HG03045 (cell line): ENCODE measurements around the gene ITLN1.

Experiments
- ATAC-seq: cut with Tn5 transposase; IDR thresholded peaks from one replicate; pipeline ENCODE4 v1.9.1; 2021; ENCODE audit warnings: mild to moderate bottlenecking, moderate library complexity; ENCODE audit not compliant: unreplicated experiment

Gene ITLN1

DNA sequence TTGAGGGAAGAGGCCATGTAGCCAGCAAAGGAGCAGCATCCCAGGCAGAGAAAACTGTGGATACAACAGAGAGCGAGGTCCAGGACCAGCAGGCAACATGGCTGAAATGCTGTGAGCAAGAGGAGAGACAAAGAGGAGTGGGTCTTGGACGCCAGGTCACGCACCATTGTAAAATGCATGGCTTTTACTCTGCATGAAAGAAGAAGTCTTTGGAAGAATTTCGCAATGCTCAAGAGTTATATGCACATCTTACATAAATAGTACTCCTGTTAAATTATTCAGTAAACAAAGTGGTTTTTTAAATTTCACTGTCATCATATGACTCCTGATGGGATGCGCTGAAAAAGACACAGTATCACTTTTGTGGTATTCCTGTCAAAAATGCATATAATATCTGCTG, 25.8 kb downstream of the ITLN1 start:
- ATAC-seq: no peak

GRCh38 chr1:160858507-160858906, 26.5 kb downstream of the ITLN1 start:
- ATAC-seq: no peak

- ATAC-seq: no peak
Observed at GRCh38 chr1:160858097-160858496, 26.9 kb downstream of the ITLN1 start.

- no peak for ATAC-seq
Observed at GRCh38 chr1:160855181-160855981, 29.6 kb downstream of the ITLN1 start.

GRCh38 chr1:160853754-160854153, 31.2 kb downstream of the ITLN1 start:
- no peak for ATAC-seq

DNA sequence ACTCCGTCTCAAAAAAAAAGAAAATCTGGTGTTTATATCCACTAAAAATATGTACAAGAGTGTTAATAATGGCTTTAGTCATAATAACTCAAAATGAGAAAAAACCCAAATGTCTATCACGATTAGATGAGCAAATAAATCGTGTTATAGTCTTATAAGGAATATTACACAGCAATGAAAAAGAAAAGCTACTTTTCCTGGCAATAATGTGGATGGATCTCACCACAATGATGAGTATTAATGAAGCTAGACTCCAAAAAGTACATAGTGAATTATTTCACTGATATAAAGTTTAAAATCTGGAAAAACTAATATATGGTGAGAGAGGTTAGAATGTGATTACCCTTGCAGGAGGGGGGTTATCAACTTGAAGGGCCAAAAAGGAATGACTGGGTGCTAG, 32.0 kb downstream of the ITLN1 start:
- ATAC-seq: no peak

DNA sequence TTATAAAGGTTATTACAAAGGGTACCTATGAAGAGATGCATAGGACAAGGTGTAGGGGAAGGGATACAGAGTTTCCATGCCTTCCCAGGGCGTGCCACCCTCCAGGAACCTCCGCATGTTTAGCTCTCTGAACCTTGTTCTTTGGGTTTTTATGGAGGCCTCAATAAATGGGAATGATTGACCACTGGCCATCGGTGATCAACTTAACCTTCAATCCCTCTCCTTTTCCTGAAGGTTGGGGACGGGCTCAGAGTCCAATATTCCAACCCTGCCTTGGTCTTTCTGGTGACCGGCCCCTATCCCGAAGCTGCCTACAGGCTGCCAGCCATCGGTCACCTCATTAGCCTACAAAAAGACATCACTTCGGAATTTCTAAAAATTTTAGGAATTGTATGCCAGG, 34.0 kb downstream of the ITLN1 start:
- ATAC-seq: no peak

DNA sequence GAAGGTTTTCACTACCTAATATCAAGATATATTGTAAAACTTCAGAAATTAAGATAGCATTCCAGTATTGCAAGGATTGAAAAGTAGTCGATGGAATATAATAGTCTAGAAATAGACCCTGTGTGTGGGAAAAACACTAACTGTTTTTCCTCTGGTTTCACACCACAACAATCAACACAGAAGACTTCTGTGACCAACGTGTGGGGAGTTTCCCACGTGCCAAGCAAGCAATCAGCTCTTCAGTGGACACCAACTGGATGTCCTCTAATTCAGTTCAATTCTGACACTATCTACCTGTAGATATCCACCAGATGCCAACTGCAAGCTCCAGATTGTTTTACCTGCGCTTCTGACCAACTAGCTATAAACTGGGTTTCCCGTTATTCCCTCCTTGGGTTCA, 34.4 kb downstream of the ITLN1 start:
- no peak for ATAC-seq

- no peak for ATAC-seq
Observed at GRCh38 chr1:160846281-160846680, 38.7 kb downstream of the ITLN1 start.

GRCh38 chr1:160844447-160845232, 40.3 kb downstream of the ITLN1 start:
- no peak for ATAC-seq

GRCh38 chr1:160841079-160841478, 43.9 kb downstream of the ITLN1 start:
- no peak for ATAC-seq

- ATAC-seq: no peak
Observed at GRCh38 chr1:160839746-160840145, 45.2 kb downstream of the ITLN1 start.

GRCh38 chr1:160838888-160839287, 46.1 kb downstream of the ITLN1 start:
- no peak for ATAC-seq

GRCh38 chr1:160837558-160838205, 47.3 kb downstream of the ITLN1 start:
- ATAC-seq: peak; percentile 79

GRCh38 chr1:160836981-160837557, 47.9 kb downstream of the ITLN1 start:
- no peak for ATAC-seq

- ATAC-seq: no peak
Observed at GRCh38 chr1:160836561-160836960, 48.4 kb downstream of the ITLN1 start.

DNA sequence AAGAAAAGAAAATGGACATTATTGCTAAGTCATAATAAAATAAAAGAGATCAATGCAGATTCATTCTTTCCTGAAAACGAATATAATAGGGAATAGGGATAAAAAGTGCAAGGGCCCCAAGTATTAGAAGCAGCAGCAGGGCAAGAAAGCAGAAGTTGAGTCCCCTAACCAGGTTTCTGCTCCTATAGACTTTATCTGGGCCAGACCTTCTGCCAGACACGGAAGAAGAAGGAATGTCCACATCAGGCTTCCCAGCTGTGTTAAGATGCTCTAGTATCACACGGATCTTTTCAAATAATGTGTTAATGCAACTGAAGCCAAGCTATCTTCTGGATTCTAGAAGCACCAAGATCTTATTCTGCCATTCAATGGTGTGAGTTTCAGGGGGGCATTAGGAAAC, 49.2 kb downstream of the ITLN1 start:
- no peak for ATAC-seq

DNA sequence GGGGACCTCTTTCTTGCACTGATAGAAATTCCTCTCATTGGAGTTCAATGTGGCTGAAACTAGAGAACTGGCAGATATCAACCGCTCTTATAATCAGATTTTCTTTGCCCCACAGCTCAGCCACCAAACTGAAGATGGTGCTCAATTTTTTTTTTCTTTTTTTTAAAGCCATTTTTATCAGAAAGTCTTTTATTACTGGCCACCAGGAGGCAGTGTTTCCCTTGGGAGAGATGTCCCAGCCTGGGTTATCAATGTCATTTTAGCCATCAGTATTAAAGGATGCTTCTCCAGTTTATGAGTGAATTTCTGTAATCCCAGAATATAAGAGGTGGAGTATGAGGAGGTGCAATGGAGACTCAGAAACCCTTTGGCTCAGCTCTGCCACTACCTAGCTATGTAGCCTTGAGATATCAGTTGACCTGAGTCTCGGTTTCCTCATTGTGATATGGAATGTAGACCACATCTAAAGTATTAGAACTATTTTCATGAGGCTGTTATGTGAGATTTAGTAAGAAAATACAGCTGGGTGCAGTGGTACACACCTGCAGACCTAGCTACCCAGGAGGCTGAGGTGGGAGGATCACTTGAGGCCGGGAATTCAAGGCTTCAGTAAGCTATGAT, 49.9 kb downstream of the ITLN1 start:
- no peak for ATAC-seq

- ATAC-seq: no peak
Observed at GRCh38 chr1:160830321-160831153, 54.4 kb downstream of the ITLN1 start.

GRCh38 chr1:160829766-160830165, 55.2 kb downstream of the ITLN1 start:
- ATAC-seq: no peak
